Measurements from ENCODE around the gene RETREG1.
"Not testable (repeated sequence)": the region's sequence is repeated elsewhere in the genome, so short reads cannot be mapped to it uniquely, and the experiment has no call there.

Gene RETREG1

DNA sequence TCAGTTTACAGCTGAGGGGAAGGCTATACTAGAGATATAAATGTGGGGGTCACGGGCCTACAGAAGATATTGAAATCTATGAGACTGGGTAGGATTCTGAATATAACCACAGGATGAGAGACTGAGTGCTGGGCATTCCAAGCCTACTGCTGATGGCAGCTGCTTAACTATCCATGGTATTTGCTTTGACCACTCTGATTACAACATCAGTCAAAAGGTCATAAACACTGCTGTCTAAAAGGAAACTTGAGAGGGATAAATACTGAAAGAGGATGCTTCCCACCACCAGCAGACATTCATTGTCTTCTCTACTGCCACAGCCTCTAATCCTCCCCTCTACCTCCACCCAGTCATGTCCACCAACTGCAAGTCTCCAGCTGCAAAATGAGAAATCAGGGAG lies 155.0 kb downstream of the RETREG1 start:
- in situ Hi-C loops (cut with MboI; ENCODE audit: low sequenced_read_pairs), result no loop called here

DNA sequence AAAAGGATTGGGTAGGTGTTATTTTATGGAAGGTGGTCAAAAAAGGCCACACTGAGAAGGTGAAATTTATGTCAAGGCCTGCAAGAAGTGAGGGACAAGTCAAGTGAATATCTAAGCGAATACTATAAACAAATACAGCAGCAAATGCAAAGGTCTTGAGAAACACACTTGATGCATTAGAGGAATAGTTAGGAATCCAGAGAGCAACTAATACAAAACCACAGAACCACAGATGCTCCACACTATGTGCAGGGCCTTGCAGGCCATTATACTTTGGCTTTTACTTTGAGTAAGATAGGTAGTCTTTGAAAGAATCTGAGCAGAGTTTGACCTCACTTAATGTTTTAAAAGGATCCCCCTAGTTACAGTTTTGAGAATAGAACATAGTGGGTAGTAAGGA lies 155.8 kb downstream of the RETREG1 start:
- in situ Hi-C loops (cut with MboI; ENCODE audit: low sequenced_read_pairs), result no loop called here

GRCh38 chr5:16459451-16459850 lies 157.3 kb downstream of the RETREG1 start:
- in situ Hi-C loops (cut with MboI; ENCODE audit: low sequenced_read_pairs), result no loop called here

- in situ Hi-C loops (cut with MboI; ENCODE audit: low sequenced_read_pairs), result no loop called here
Observed at GRCh38 chr5:16457853-16458252, 158.9 kb downstream of the RETREG1 start.

DNA sequence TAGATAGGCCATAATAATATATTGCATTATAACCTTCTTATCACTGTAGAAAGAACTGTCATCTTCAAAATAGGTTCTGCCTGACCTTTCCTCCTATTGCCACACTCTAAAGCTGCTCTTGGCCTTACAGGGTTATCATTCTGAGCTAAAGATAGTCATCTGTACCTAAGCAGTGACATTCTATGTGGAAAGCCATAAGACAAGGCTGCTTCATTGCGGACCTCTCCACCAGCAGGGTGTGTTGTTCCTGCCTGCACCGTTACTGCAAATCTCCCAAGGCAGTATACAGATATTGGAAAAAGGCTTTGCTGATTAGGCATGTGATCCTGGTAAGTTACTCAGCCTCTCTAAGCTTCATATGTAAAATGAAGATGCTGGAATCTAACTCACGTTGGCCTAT lies 159.3 kb downstream of the RETREG1 start:
- in situ Hi-C loops (cut with MboI; ENCODE audit: low sequenced_read_pairs), result no loop called here

DNA sequence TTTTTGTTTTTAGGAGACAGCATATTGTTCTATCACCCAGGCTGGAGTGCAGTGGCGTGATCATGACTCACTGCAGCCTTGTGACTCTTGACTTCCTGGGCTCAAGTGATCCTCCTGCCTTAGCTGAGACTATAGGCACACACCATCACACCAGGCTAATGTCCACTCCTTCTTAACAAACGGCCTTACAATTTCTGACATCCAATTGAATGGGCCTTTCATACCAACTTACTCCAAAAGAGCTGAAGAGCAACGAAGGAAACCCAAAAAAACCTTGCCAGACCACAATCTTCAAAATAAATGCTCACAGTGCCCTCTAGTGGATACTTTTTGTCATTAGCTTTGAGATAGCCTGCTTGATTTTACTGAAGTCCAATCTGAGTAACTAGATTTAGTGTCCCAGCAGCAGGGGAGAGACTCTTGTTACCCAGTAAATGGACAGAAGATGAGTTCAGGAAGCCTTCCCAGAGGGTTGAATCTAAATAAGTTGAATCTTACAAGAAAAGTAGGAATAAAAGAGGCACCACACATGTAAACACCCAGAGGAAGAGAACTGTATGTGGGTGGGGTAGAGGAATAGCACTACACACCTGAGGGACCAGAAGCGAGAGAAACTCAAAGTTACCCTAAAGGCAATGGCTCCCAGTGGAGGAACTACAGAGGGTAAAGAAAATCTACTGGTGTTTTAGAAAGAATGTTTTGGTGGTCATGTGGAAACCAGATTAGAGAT lies 160.5 kb downstream of the RETREG1 start:
- in situ Hi-C loops (cut with MboI; ENCODE audit: low sequenced_read_pairs), result no loop called here

DNA sequence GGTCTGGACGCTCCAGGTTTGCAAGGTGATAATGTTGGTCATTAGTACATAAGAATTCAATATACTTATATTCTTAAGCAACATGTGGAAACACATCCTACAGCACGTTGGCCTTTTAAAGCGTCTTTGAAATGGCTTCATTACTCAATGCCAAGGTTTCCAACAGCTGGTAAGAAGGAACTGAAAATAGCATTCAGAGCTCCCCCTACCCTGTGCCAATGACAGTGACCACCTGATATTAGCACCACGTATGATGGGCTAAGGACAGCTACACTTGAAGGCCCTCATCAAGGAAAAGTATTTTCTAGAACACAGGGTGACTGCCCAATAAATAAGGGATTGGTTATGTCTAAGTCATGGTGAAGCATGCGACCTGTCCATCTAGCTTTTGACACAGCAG lies 161.1 kb downstream of the RETREG1 start:
- in situ Hi-C loops (cut with MboI; ENCODE audit: low sequenced_read_pairs), result no loop called here

DNA sequence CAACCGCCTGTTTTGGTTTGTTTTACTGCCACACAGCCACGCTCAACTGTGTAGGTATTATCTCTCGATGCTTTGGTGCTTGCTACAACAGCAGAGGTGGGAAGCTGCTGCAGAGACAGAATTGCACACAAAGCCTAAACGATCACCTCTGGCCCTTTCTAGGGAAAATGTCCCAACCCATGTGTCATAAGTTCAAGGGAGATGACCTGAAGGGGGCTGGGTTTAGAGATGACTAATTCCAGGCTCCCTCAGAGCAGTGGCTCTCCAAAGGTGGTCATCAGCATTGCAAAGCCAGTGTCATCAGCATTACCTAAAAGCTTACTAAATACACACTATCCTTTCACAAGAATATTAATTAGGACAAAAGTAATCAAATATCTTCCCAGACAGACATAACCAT lies 162.1 kb downstream of the RETREG1 start:
- in situ Hi-C loops (cut with MboI; ENCODE audit: low sequenced_read_pairs), result no loop called here

GRCh38 chr5:16453609-16454008 lies 163.2 kb downstream of the RETREG1 start:
- in situ Hi-C loops (cut with MboI; ENCODE audit: low sequenced_read_pairs), result no loop called here

- in situ Hi-C loops (cut with MboI; ENCODE audit: low sequenced_read_pairs), result no loop called here
Observed at GRCh38 chr5:16450163-16450562, 166.6 kb downstream of the RETREG1 start.

DNA sequence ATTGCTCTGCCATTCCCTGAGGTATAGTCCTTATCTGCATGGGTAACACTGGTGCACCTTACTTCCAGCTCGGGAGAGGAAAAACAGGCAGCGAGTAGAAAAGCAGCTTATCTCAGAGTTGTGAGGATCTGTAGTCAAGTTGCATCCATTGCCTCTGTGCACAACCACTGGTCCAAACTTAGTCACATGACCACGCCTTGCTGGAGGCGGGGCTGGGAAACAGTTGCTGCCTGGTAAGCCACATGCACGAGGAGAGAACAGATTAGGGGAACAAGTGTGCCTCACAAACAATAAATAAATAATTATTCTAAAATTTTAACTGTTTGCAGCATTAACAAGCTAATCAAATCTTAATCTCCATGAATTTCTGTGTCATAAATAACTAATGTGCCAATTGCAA lies 169.8 kb downstream of the RETREG1 start:
- in situ Hi-C loops (cut with MboI; ENCODE audit: low sequenced_read_pairs), result no loop called here

DNA sequence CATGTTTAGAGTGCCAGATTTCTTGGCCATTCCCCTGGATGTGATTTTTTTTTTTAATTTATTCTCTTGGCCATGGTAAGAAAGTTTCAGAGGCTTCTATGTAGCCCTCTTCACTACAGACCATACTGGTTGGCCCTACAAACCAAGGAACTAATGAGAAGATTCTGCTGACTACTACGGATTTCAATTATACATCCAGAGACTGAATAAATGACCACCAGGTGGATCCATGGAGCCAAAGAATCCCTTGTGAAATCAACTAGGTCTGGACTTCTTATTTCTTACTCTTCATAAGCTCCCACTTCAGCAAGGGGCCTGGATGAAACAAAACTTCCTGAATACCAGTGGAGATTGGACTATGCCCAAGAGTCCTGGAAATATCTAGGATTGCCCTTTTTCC lies 178.8 kb downstream of the RETREG1 start:
- in situ Hi-C loops (cut with MboI; ENCODE audit: low sequenced_read_pairs), result no loop called here

DNA sequence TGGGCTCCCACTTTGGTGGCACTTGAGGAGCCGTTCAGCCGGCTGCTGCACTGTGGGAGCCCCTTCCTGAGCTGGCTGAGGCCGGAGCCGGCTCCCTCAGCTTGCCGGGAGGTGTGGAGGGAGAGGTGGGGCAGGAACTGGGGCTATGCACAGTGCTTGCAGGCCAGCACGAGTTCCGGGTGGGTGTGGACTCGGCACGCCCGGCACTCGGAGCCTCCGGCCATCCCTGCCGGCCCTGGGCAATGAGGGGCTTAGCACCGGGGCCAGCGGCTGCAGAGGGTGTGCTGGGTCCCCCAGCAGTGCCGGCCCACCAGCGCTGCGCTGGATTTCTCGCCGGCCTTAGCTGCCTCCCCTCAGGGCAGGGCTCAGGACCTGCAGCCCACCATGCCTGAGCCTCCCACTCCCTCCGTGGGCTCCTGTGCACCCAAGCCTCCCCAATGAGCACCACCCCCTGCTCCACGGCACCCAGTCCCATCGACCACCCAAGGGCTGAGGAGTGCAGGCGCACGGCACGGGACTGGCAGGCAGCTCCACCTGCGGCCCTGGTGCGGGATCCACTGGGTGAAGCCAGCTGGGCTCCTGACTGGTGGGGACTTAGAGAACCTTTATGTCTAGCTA lies 180.6 kb downstream of the RETREG1 start:
- in situ Hi-C loops (cut with MboI; ENCODE audit: low sequenced_read_pairs), result not testable (repeated sequence)

DNA sequence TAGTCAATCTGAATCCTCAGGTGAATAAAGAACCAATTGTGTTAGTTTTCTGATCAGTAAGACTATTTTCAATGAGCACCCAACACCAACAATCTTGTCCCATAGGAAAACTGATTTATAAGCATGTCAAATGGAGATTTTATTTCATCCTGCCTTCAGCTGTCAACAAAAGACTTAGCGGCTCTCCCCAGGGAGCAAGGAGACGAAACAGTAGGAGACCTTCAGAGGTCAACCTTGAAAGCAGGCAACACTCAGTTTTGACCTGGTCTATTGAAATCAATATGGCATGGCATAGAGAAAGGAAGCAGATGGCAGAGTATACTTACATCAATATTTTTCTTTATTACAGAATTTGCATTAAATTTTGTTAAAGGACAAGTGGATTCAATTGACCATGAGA lies 185.3 kb downstream of the RETREG1 start:
- in situ Hi-C loops (cut with MboI; ENCODE audit: low sequenced_read_pairs), result no loop called here

DNA sequence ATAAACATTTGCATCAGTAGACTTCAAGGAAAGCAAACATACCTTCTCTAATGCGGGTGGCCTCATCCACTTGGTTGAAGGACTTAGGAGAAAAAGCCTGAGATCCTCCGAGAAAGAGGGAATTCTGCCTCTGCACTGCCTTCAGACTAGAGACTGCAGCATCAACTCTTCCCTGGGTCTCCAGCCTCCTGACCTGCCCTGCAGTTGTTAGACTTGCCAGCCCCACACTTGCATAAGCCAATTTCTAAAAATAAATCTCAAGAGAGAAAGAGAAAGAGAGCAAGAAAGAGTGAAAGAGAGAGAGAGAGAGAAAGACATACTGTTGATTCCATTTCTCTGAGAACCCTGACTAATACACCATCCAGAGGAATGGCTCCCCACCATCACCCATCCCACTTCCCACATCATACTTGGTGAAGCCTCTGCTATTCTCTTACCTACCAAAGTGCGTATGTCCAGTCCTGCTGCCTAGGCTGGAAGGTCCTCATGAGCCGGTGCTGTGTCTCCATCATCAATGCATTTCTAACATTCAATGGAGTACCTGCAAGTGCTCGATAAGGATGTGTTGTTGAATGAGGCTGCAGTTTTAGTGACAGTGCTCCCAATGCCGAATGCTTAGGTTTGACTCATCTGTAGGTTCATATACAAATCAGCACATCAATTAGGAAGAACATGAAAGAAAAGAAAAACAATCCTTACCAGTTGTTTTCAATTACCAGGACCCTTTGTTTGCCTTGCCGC lies 186.3 kb downstream of the RETREG1 start:
- in situ Hi-C loops (cut with MboI; ENCODE audit: low sequenced_read_pairs), result no loop called here

GRCh38 chr5:16428359-16428758 lies 188.4 kb downstream of the RETREG1 start:
- in situ Hi-C loops (cut with MboI; ENCODE audit: low sequenced_read_pairs), result no loop called here

- in situ Hi-C loops (cut with MboI; ENCODE audit: low sequenced_read_pairs), result no loop called here
Observed at GRCh38 chr5:16427587-16427986, 189.2 kb downstream of the RETREG1 start.

Data from HL-60/S4 treated with phorbol 12-myristate 13-acetate at 8.2 ng/mL for 4 days and 3 days (cell line).